HG03342 (cell line): ENCODE results near the gene CA10.

ENCODE experiments used
- ATAC-seq: cut with Tn5 transposase; IDR thresholded peaks from one replicate; pipeline ENCODE4 v1.9.1; 2021; ENCODE audit warnings: mild to moderate bottlenecking, moderate library complexity; ENCODE audit not compliant: unreplicated experiment

CA10 gene

GRCh38 chr17:52049051-52049450 is 109.5 kb downstream of the CA10 start:
- no peak for ATAC-seq

- no peak for ATAC-seq
Observed at GRCh38 chr17:52048137-52048898, 110.2 kb downstream of the CA10 start.

- no peak for ATAC-seq
Observed at GRCh38 chr17:52047086-52047485, 111.4 kb downstream of the CA10 start.

GRCh38 chr17:52041123-52041617 is 117.3 kb downstream of the CA10 start:
- ATAC-seq = no peak

GRCh38 chr17:52036416-52036815 is 122.1 kb downstream of the CA10 start:
- no peak for ATAC-seq

- ATAC-seq = no peak
Observed at GRCh38 chr17:52035336-52035915, 123.1 kb downstream of the CA10 start.

- no peak for ATAC-seq
Observed at GRCh38 chr17:52032454-52032853, 126.1 kb downstream of the CA10 start.

GRCh38 chr17:52030052-52030451 is 128.5 kb downstream of the CA10 start:
- ATAC-seq = no peak

- ATAC-seq = no peak
Observed at GRCh38 chr17:52027620-52028295, 130.8 kb downstream of the CA10 start.

- no peak for ATAC-seq
Observed at GRCh38 chr17:52027081-52027480, 131.4 kb downstream of the CA10 start.

- ATAC-seq = no peak
Observed at GRCh38 chr17:52026075-52026474, 132.4 kb downstream of the CA10 start.

GRCh38 chr17:52025236-52025635 is 133.3 kb downstream of the CA10 start:
- no peak for ATAC-seq

GRCh38 chr17:52024300-52024870 is 134.1 kb downstream of the CA10 start:
- ATAC-seq = no peak

- ATAC-seq = no peak
Observed at GRCh38 chr17:52011064-52011463, 147.4 kb downstream of the CA10 start.

- ATAC-seq = no peak
Observed at GRCh38 chr17:51999654-52000053, 158.9 kb downstream of the CA10 start.

- no peak for ATAC-seq
Observed at GRCh38 chr17:51997723-51998122, 160.8 kb downstream of the CA10 start.

- ATAC-seq = no peak
Observed at GRCh38 chr17:51995797-51996403, 162.6 kb downstream of the CA10 start.

- ATAC-seq = no peak
Observed at GRCh38 chr17:51992864-51993416, 165.6 kb downstream of the CA10 start.

- no peak for ATAC-seq
Observed at GRCh38 chr17:51971121-51971520, 187.4 kb downstream of the CA10 start.

GRCh38 chr17:51961689-51962088 is 196.8 kb downstream of the CA10 start:
- ATAC-seq = no peak

GRCh38 chr17:51957786-51958185 is 200.7 kb downstream of the CA10 start:
- no peak for ATAC-seq
